ENCODE data around the gene PARVG. TPM values are rescaled to one million over a fixed set of nuclear protein-coding genes. Genes with fewer than 3 reads are reported as not detected.

Gene PARVG
- total RNA-seq, 1 experiment from 2014 or later: 1.3 TPM

DNA sequence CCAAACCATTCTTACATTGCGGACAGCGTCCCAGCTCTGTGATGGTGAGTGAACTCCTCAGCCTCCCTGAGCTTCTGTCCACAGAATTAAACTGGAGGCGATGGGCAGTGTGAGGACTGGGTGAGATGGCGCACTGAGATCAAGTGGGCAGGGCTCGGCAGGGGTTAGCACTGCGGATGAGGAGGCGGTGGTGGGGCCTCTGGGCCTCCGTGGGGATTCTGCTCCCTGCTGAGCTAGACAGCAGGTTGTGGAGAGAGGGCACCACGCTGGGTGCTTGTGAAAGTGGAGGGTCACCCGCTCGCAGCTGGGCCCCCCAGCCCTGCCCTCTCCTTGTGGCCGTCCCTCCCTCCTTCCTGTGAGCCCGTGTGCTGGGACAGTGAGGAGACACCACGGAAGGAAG lies 25.6 kb upstream of the PARVG start:
- no peak overlapping the region for H3K56ac ChIP-seq (ENCODE audit: insufficient read length, low read depth, low read length)
- H2BK12ac ChIP-seq (ENCODE audit: insufficient read length, low read depth, low read length): no peak overlapping the region
- H4K20me1 ChIP-seq (ENCODE audit: control insufficient read depth, insufficient read depth, insufficient read length): no peaks in the 10 kb centered on the region
- no peaks in the 10 kb centered on the region for H3K79me2 ChIP-seq (ENCODE audit: insufficient read depth, low read length)
- TF ChIP-seq, protein P1, sequence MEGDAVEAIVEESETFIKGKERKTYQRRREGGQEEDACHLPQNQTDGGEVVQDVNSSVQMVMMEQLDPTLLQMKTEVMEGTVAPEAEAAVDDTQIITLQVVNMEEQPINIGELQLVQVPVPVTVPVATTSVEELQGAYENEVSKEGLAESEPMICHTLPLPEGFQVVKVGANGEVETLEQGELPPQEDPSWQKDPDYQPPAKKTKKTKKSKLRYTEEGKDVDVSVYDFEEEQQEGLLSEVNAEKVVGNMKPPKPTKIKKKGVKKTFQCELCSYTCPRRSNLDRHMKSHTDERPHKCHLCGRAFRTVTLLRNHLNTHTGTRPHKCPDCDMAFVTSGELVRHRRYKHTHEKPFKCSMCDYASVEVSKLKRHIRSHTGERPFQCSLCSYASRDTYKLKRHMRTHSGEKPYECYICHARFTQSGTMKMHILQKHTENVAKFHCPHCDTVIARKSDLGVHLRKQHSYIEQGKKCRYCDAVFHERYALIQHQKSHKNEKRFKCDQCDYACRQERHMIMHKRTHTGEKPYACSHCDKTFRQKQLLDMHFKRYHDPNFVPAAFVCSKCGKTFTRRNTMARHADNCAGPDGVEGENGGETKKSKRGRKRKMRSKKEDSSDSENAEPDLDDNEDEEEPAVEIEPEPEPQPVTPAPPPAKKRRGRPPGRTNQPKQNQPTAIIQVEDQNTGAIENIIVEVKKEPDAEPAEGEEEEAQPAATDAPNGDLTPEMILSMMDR (conservative IDR thresholded peaks at IDR 0.05): no peak
- peaks cover 3% of the 10 kb centered on the region; the same call in 1 of the 2 replicates for H3K4me1 ChIP-seq (ENCODE audit: insufficient read depth, low read length)
- no peak overlapping the region for H2BK20ac ChIP-seq (ENCODE audit: low read depth, low read length, poor library complexity, severe bottlenecking)
- H3K9me3 ChIP-seq (ENCODE audit: control insufficient read depth, low read depth, low read length): no peaks in the 10 kb centered on the region
- H3T11ph ChIP-seq (ENCODE audit: low read length): no peak overlapping the region
- H3K27ac ChIP-seq (ENCODE audit: insufficient read length, low read depth, low read length): no peak overlapping the region
- H3K9ac ChIP-seq (ENCODE audit: extremely low read depth, insufficient read length, low read length): no peak overlapping the region
- H3K4me1 Mint-ChIP-seq: peaks cover 28 to 29% of the 10 kb centered on the region in 2 experiments
- H2AFZ ChIP-seq (ENCODE audit: low read length): no peak overlapping the region
- H3K18ac ChIP-seq (ENCODE audit: insufficient read length, low read depth, low read length): no peak overlapping the region
- H2AK5ac ChIP-seq (ENCODE audit: insufficient read length, low read length): no peak overlapping the region
- no peak overlapping the region for H4K5ac ChIP-seq (ENCODE audit: insufficient read length, low read depth, low read length)
- H3K4me2 ChIP-seq (ENCODE audit: insufficient read depth, insufficient read length, low read length): no peak overlapping the region
- H3K4ac ChIP-seq (ENCODE audit: low read depth, low read length): no peak overlapping the region
- no peak overlapping the region for H3K4me3 Mint-ChIP-seq
- H3K23me2 ChIP-seq (ENCODE audit: insufficient read length, low read depth, low read length, poor library complexity, severe bottlenecking): no peaks in the 10 kb centered on the region
- H4K8ac ChIP-seq (replicated peaks; ENCODE audit: insufficient read length, low read depth, low read length): no peak overlapping the region
- H3K27me3 ChIP-seq (ENCODE audit: insufficient read depth, low read length): no peaks in the 10 kb centered on the region
- H2BK15ac ChIP-seq (ENCODE audit: low read depth, low read length): no peak overlapping the region
- no CpG with 5 or more reads among the region's 14 CpGs for WGBS (ENCODE audit: extremely low coverage, insufficient read length, low lambda C conversion rate)
- no peaks in the 10 kb centered on the region for H3K79me1 ChIP-seq (ENCODE audit: insufficient read depth, low read depth, low read length, poor library complexity, severe bottlenecking)
- no peak overlapping the region for H3K14ac ChIP-seq (ENCODE audit: insufficient read depth, low read length)
- no peaks in the 10 kb centered on the region; a peak in 2 of 7 replicates for H3K36me3 Mint-ChIP-seq (ENCODE audit: insufficient read depth in 1 of 3, low read depth in 3 of 3)
- H4K91ac ChIP-seq (ENCODE audit: insufficient read length, low read depth, low read length): no peak overlapping the region
- DNase-seq: no peak
- no peak overlapping the region for H3K23ac ChIP-seq (ENCODE audit: insufficient read length, low read depth, low read length)
- no peaks in the 10 kb centered on the region for H3K27me3 Mint-ChIP-seq (ENCODE audit: low read depth)
- H2BK5ac ChIP-seq (ENCODE audit: insufficient read length, low read length): no peak overlapping the region
- no peaks in the 10 kb centered on the region for H3K9me3 Mint-ChIP-seq
- H2BK120ac ChIP-seq (ENCODE audit: low read depth, low read length, poor library complexity, severe bottlenecking): no peak overlapping the region
- no peak overlapping the region for H3K27ac Mint-ChIP-seq

All from H9 (cell line).